Measurements from ENCODE around the gene DHX34.

- TF ChIP-seq EZH2phosphoT487 (IDR thresholded peaks at IDR 0.05; ENCODE audit: borderline replicate concordance, low read length) = no peak
- TF ChIP-seq CTCF (IDR thresholded peaks at IDR 0.05; ENCODE audit: low read depth, low read length, poor library complexity, severe bottlenecking) = no peak
These were observed 39.5 kb upstream of the DHX34 start, which contains the start of gene C5AR1 for GRCh38 chr19:47309608-47310007.
